BLaER1 treated with 17β-estradiol and CSF1 and Interleukin-3, amounts not matched to agents 10 nM and 100 nM (cell line): ENCODE data around the gene MAP4K3.

Experiments
- H3K27ac ChIP-seq, 11 experiments: shearing (Covaris generic); formaldehyde crosslinking; 2 replicates each; pipeline ENCODE4 v1.8.1; 2022
- H3K27me3 ChIP-seq, 11 experiments: shearing (Covaris generic); formaldehyde crosslinking; 2 replicates each; pipeline ENCODE4 v1.8.1; 2022
- H3K36me3 ChIP-seq, 11 experiments: shearing (Covaris generic); formaldehyde crosslinking; 2 replicates each; pipeline ENCODE4 v1.8.1; 2022
- H3K4me1 ChIP-seq, 10 experiments: shearing (Covaris generic); formaldehyde crosslinking; 2 replicates each; pipeline ENCODE4 v1.8.1; 2022
- H3K4me2 ChIP-seq, 11 experiments: shearing (Covaris generic); formaldehyde crosslinking; 2 replicates each; pipeline ENCODE4 v1.8.1; 2022
- H3K4me3 ChIP-seq, 10 experiments: shearing (Covaris generic); formaldehyde crosslinking; 2 replicates each; pipeline ENCODE4 v1.8.1; 2022
- H3K9ac ChIP-seq, 11 experiments: shearing (Covaris generic); formaldehyde crosslinking; 2 replicates each; pipeline ENCODE4 v1.8.1; 2022
- H3K9me3 ChIP-seq, 11 experiments: shearing (Covaris generic); formaldehyde crosslinking; replicated peaks in 1 of 11; 2 replicates each; pipeline ENCODE4 v1.8.1; 2022
- H4K20me1 ChIP-seq, 11 experiments: shearing (Covaris generic); formaldehyde crosslinking; 2 replicates each; pipeline ENCODE4 v1.8.1; 2022
- Cebpa-rat ChIP-seq, 11 experiments: shearing (Covaris generic); IDR thresholded peaks; 2 replicates each; pipeline ENCODE4 v1.8.1; 2022

MAP4K3 gene

DNA sequence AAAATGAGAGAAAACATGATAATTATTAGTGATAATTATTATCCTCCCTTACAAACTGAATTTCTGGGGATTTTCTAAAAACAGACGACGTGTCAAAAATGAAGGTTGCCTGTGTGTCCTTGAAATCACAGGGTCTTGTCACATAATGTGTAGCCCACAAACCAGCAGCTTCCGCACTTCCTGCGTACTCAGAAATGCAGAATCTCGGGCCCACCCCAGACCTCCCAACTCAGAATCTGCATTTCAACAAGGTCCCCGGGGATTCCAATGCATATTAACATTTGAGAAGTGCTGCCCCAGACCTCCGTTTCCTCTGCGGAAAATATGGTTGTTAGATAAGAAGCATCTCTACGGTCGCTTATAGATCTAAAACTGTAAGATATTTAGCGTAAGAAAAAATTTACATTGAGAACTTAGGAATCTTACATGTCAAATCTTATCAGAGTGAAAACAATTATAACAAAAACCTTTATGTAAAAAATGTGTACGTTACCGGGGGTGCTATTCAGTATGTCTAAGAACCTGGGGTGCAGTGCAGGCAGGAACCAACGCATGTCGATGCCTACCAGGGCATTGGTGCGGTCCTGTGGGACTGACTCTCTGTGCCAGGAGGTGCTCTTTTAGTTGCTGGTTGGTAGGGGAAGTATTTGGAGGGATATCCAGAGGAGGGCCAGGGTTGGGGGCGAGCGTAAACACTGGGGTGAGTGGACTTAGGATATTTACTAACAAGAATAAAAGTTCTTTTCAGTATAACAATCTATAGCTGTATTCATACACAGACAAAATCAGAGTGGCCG, 208.5 kb downstream of the MAP4K3 start:
- no peak for TF ChIP-seq Cebpa-rat (IDR thresholded peaks at IDR 0.05)
- H3K4me2 ChIP-seq, result peak overlapping the region; percentile 30 to 90 (median 65); a peak in 21 of 22 replicates
- H3K27ac ChIP-seq, result no peak overlapping the region
- peaks cover 7 to 23% (median 9%) of the 10 kb centered on the region in 10 experiments; a peak in 19 of 20 replicates for H3K4me1 ChIP-seq
- H3K27me3 ChIP-seq, result no peaks in the 10 kb centered on the region
- peak overlapping the region in 4 of 10 experiments; percentile 35 to 39 (median 36); a peak in 7 of 20 replicates for H3K4me3 ChIP-seq
- H3K36me3 ChIP-seq, result no peaks in the 10 kb centered on the region
- H3K9ac ChIP-seq, result peak overlapping the region in 6 of 11 experiments; percentile 20 to 67 (median 44); a peak in 6 of 22 replicates
- H4K20me1 ChIP-seq, result no peaks in the 10 kb centered on the region
- H3K9me3 ChIP-seq, result no peaks in the 10 kb centered on the region

DNA sequence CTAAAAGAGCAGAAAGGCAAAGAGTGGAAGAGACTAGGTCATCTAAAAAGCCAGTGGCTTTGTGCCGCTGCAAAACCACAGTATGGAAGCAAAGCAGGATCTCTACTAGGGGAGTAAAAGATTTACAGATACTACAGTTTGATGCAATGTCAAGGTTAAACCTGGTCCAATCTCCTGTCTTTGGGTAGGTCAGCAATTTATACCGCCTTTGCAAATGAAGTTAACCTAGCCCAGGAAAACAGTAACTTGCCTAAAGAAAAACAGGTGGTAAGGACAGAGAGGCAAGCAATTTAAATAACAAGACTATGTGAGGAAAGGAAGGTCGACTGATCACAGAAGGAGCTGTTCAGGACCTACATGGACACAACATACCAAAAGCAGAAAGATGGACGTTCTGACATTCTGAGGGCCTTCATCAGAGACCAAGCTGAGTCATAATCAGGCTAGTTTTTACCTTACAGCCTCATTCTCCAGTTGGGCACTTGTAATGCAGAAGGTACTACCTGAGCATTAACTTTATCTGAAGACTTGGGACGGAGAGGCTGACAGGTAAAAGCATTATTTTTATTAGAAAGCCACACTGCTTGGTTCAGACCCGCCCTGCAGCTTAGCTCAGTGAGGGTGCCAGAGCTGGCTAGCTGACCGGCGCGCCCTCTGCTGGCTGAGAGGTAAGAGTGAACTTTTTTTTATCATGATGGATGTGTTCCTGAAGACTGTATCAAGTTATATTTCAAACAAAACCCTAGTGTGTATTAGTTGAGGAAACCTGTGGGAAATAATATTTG, 209.3 kb downstream of the MAP4K3 start:
- Histone ChIP-seq H3K36me3 (no peaks in the 10 kb centered on the region), H3K4me3 (peak overlapping the region in 3 of 10 experiments; percentile 35 to 39 (median 36); a peak in 3 of 20 replicates), H3K27me3 (no peaks in the 10 kb centered on the region), H3K4me2 (peak overlapping the region; percentile 30 to 90 (median 65); a peak in 18 of 22 replicates), H3K27ac (no peak overlapping the region), H3K9ac (peak overlapping the region in 3 of 11 experiments; percentile 30 to 45 (median 44); a peak in 4 of 22 replicates), H3K4me1 (peaks cover 7 to 23% (median 9%) of the 10 kb centered on the region in 10 experiments; a peak in 19 of 20 replicates), H4K20me1 (no peaks in the 10 kb centered on the region), H3K9me3 (no peaks in the 10 kb centered on the region)
- no peak for TF ChIP-seq Cebpa-rat (IDR thresholded peaks at IDR 0.05)

DNA sequence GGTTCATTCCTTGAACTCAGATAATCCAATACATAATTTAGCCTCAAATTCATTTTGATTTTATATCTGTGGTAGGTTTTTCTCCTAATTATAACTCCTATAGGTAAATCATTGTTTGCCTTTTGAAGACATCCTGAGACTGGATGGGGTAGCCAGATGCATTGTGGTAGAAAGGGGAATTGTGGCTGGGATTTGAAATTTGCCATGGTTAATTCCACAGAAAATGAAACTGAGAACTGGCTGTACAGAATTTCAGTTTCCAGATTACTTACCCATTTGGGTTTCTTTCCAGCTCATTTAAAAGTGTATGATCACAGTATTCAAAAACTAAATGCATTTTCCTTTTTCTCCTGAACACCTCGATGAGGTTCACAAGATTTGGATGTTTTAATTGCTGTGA, 211.5 kb downstream of the MAP4K3 start:
- no peaks in the 10 kb centered on the region for H3K27me3 ChIP-seq
- TF ChIP-seq Cebpa-rat (IDR thresholded peaks at IDR 0.05), result no peak
- no peak overlapping the region; a peak in 1 of 22 replicates for H3K4me2 ChIP-seq

DNA sequence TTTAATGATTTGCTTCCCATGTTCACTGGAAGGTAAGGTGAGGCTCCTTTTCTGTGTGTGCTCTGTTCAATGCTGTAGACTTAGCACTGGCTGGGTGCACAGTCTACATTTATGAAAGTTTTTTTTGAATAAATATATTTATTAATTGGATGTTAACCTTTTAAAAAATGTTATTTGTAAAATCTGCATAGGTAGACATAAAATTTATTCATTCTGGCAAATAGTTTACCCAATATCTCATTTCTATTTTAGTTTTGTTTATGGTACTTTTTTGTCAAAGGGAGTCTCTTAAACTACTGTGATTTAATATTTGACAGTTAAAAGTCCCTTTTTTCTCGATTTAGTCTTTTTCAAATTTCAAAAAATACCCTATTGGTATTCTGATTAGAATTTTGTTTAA, 213.2 kb downstream of the MAP4K3 start:
- Histone ChIP-seq H3K4me3 (no peak overlapping the region), H3K9me3 (no peaks in the 10 kb centered on the region), H3K4me1 (peaks cover 7 to 22% (median 8%) of the 10 kb centered on the region in 10 experiments; a peak in 19 of 20 replicates), H3K27ac (no peak overlapping the region), H4K20me1 (no peaks in the 10 kb centered on the region), H3K4me2 (no peak overlapping the region), H3K27me3 (no peaks in the 10 kb centered on the region), H3K36me3 (no peaks in the 10 kb centered on the region), H3K9ac (no peak overlapping the region)
- no peak for TF ChIP-seq Cebpa-rat (IDR thresholded peaks at IDR 0.05)

More for the DNA sequence above, 211.5 kb downstream of the MAP4K3 start:
- no peak overlapping the region for H3K27ac ChIP-seq
- H3K4me3 ChIP-seq, result no peak overlapping the region
- peaks cover 7 to 23% (median 9%) of the 10 kb centered on the region in 10 experiments; a peak in 19 of 20 replicates for H3K4me1 ChIP-seq
- no peaks in the 10 kb centered on the region for H3K9me3 ChIP-seq
- H3K9ac ChIP-seq, result no peak overlapping the region
- H3K36me3 ChIP-seq, result no peaks in the 10 kb centered on the region
- H4K20me1 ChIP-seq, result no peaks in the 10 kb centered on the region

DNA sequence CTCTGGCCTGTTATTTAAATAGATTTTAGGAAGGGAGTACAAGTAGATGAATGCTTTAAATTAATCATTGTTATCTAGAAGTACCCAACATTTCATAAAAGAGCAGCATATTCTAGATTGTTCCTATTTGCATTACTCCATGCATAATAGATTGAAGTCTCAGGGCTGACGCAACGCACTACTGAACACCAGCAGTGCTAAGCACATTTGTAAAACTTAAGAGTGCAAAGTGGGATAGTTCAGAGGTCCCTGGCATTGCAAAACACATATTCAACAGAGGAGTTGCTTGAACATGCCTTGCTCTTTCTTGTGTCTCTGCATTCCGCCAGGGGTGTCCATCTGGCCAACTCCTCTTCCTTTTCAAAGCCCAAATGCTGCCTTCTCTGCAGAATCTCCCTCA, 215.6 kb downstream of the MAP4K3 start:
- H3K9ac ChIP-seq, result no peak overlapping the region
- TF ChIP-seq Cebpa-rat (IDR thresholded peaks at IDR 0.05), result no peak
- peaks cover 9 to 13% (median 11%) of the 10 kb centered on the region in 10 experiments for H3K4me1 ChIP-seq
- H3K36me3 ChIP-seq, result no peaks in the 10 kb centered on the region
- H4K20me1 ChIP-seq, result no peaks in the 10 kb centered on the region
- H3K4me3 ChIP-seq, result no peak overlapping the region
- H3K27ac ChIP-seq, result no peak overlapping the region
- H3K27me3 ChIP-seq, result no peaks in the 10 kb centered on the region
- H3K4me2 ChIP-seq, result no peak overlapping the region
- H3K9me3 ChIP-seq, result no peaks in the 10 kb centered on the region

DNA sequence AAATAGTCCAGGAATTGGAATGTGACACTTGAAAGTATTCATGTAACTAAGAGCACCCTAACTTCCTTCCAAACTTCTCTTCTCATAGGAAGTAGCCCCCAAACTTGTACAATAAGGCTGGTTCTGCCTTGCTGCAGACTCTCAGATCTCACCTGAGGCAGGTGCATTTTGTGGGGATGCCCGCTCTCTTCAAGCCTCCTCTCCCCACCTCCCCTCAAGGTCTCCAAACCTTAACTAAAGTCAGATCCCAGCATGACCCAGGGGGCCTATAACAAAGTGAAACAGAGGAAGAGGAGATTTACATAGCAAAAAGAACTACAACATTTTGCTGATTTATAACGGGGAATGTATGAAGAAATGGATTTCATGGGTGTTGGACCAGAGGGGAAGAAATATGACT, 216.9 kb downstream of the MAP4K3 start:
- H3K9me3 ChIP-seq, result no peaks in the 10 kb centered on the region
- H3K9ac ChIP-seq, result no peak overlapping the region
- H3K4me2 ChIP-seq, result no peak overlapping the region
- no peak overlapping the region for H3K4me3 ChIP-seq
- peaks cover 9 to 16% (median 12%) of the 10 kb centered on the region in 10 experiments for H3K4me1 ChIP-seq
- no peaks in the 10 kb centered on the region for H3K36me3 ChIP-seq
- no peak overlapping the region for H3K27ac ChIP-seq
- no peak for TF ChIP-seq Cebpa-rat (IDR thresholded peaks at IDR 0.05)
- no peaks in the 10 kb centered on the region for H3K27me3 ChIP-seq
- H4K20me1 ChIP-seq, result no peaks in the 10 kb centered on the region

DNA sequence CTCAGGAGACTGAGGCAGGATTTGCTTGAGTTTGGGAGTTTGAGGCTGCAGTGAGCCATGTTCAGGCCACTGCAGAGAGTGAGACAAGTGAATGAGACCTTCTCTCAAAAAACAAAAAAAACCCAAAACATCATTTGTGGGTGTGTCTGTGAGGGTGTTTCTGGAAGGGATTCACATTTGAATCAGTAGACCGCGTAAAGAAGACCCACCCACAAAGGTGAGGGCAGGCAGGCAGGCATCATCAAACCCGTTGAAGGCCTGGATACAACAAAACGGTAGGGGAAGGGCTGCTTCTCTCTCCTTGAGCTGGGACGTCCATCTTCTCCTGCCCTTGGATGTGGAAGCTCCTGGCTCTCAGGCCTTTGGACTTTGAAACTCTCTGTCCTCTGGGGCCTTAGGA, 218.7 kb downstream of the MAP4K3 start:
- no peak overlapping the region for H3K4me3 ChIP-seq
- H4K20me1 ChIP-seq, result no peaks in the 10 kb centered on the region
- TF ChIP-seq Cebpa-rat (IDR thresholded peaks at IDR 0.05), result no peak
- no peak overlapping the region for H3K4me2 ChIP-seq
- H3K27me3 ChIP-seq, result no peaks in the 10 kb centered on the region
- H3K27ac ChIP-seq, result no peak overlapping the region
- peaks cover 9 to 16% (median 12%) of the 10 kb centered on the region in 10 experiments for H3K4me1 ChIP-seq
- no peaks in the 10 kb centered on the region for H3K36me3 ChIP-seq
- H3K9ac ChIP-seq, result no peak overlapping the region
- H3K9me3 ChIP-seq, result no peaks in the 10 kb centered on the region

DNA sequence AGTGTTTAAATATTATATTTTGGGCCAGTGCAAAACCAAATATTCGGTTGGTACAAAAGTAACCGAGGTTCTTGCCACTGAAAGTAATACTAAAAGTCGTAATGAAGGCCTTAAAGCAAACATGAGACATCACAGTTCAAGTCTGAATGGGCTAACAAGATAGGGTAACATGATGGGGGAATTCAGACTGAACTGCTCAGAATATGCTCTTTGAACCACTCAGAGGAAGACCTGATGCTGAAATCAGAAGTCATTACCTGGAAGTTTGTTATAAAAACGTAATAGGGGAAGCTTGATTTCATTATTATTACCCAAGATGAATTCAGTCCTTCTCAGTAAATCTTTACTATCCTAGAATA, 219.9 kb downstream of the MAP4K3 start:
- Histone ChIP-seq H3K4me1 (peaks cover 9 to 16% (median 12%) of the 10 kb centered on the region in 10 experiments), H3K9ac (no peak overlapping the region), H4K20me1 (no peaks in the 10 kb centered on the region), H3K27ac (no peak overlapping the region), H3K4me3 (no peak overlapping the region), H3K9me3 (no peaks in the 10 kb centered on the region), H3K27me3 (no peaks in the 10 kb centered on the region), H3K36me3 (no peaks in the 10 kb centered on the region), H3K4me2 (peak overlapping the region; percentile 56 to 77 (median 63))
- no peak for TF ChIP-seq Cebpa-rat (IDR thresholded peaks at IDR 0.05)
